OCI-LY7 (cell line): ENCODE results near the gene THUMPD2.

ENCODE experiments used
- EZH2phosphoT487 ChIP-seq: fragments of 200-600 bp; sonication (generic); IDR thresholded peaks from 2 replicates; pipeline ENCODE4 v1.6.1; 2018; ENCODE audit warnings: low read depth, borderline replicate concordance, mild to moderate bottlenecking, mixed run types, antibody characterized with exemption, low read length, moderate library complexity, mixed read lengths
- TF ChIP-seq, protein P1 (sequence below): fragments of 200-600 bp; sonication (generic); conservative IDR thresholded peaks from 2 replicates; pipeline ENCODE4 v1.5.1; 2014; ENCODE audit warnings: mild to moderate bottlenecking, antibody characterized with exemption, low read length, moderate library complexity, mixed read lengths

DNA sequence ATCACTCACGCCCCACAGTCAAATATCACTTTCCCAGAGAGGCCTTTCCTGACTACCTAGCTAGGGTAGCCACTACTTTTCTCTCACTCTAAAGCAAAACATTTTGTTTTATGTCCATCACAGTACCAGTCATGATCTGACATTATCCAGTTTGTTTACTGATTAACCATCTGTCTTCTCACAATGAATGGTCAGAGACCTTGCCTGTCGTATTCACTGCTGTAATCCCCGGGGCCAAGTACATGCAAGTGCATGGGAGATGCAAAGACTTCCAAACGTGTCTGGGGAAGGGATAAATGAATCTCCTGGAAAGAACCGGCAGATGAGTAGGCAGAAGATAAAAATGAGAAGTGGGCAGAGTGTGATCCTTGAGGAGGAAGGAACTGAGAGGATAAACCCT is 39.7 kb downstream of the THUMPD2 start:
- TF ChIP-seq, protein P1, sequence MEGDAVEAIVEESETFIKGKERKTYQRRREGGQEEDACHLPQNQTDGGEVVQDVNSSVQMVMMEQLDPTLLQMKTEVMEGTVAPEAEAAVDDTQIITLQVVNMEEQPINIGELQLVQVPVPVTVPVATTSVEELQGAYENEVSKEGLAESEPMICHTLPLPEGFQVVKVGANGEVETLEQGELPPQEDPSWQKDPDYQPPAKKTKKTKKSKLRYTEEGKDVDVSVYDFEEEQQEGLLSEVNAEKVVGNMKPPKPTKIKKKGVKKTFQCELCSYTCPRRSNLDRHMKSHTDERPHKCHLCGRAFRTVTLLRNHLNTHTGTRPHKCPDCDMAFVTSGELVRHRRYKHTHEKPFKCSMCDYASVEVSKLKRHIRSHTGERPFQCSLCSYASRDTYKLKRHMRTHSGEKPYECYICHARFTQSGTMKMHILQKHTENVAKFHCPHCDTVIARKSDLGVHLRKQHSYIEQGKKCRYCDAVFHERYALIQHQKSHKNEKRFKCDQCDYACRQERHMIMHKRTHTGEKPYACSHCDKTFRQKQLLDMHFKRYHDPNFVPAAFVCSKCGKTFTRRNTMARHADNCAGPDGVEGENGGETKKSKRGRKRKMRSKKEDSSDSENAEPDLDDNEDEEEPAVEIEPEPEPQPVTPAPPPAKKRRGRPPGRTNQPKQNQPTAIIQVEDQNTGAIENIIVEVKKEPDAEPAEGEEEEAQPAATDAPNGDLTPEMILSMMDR: no peak
- no peak for TF ChIP-seq EZH2phosphoT487
